ENCODE measurements around the gene PSMG3.
A peak's percentile ranks its signal among the peaks of the same experiment; 100 is the strongest.

Gene PSMG3

GRCh38 chr7:1569833-1570632 is at the start of gene PSMG3:
TSS of gene PSMG3 (minus strand) at chr7:1570032. CDS start at chr7:1569339, 693 bp downstream.
- DNase-seq: peak; percentile 71 to 72

- DNase-seq: no peak
Observed at GRCh38 chr7:1618475-1618874, 48.6 kb upstream of the PSMG3 start.

GRCh38 chr7:1617957-1618356 is 48.1 kb upstream of the PSMG3 start:
- no peak for DNase-seq

- DNase-seq: no peak
Observed at GRCh38 chr7:1616741-1617140, 46.9 kb upstream of the PSMG3 start.

GRCh38 chr7:1611708-1612241 is 41.9 kb upstream of the PSMG3 start:
- no peak for DNase-seq

GRCh38 chr7:1610678-1611302 is 41.0 kb upstream of the PSMG3 start:
- no peak for DNase-seq

- DNase-seq: no peak
Observed at GRCh38 chr7:1610013-1610677, 40.3 kb upstream of the PSMG3 start.

- no peak for DNase-seq
Observed at GRCh38 chr7:1609023-1609422, 39.2 kb upstream of the PSMG3 start.

GRCh38 chr7:1608318-1608717 is 38.5 kb upstream of the PSMG3 start:
- no peak for DNase-seq

GRCh38 chr7:1607696-1608095 is 37.9 kb upstream of the PSMG3 start:
- DNase-seq: no peak

GRCh38 chr7:1607001-1607400 is 37.2 kb upstream of the PSMG3 start:
- DNase-seq: no peak

GRCh38 chr7:1604383-1604782 is 34.6 kb upstream of the PSMG3 start:
- DNase-seq: no peak

GRCh38 chr7:1603346-1604225 is 33.8 kb upstream of the PSMG3 start:
- DNase-seq: no peak

- DNase-seq: no peak
Observed at GRCh38 chr7:1602386-1602785, 32.6 kb upstream of the PSMG3 start.

GRCh38 chr7:1601956-1602355 is 32.1 kb upstream of the PSMG3 start:
- no peak for DNase-seq

GRCh38 chr7:1599640-1600395 is 30.0 kb upstream of the PSMG3 start:
- no peak for DNase-seq

- no peak for DNase-seq
Observed at GRCh38 chr7:1598961-1599639, 29.3 kb upstream of the PSMG3 start.

GRCh38 chr7:1598286-1598685 is 28.5 kb upstream of the PSMG3 start:
- no peak for DNase-seq

- DNase-seq: no peak
Observed at GRCh38 chr7:1597791-1598190, 28.0 kb upstream of the PSMG3 start.

GRCh38 chr7:1597066-1597760 is 27.4 kb upstream of the PSMG3 start:
- no peak for DNase-seq

Measured in AML-193 (cell line).